Activated T-cell treated with anti-CD3 and anti-CD28 coated beads, Interleukin-2, amount 50 U/mL, for 1 hour (primary cell): ENCODE measurements around the gene NFRKB.

Experiments
- DNase-seq: peaks from one replicate; pipeline ENCODE4 v3.0.0-alpha.2; 2020

The NFRKB gene

GRCh38 chr11:129895126-129896041 is at the start of gene NFRKB:
TSS of gene NFRKB (minus strand) at chr11:129895578. CDS start at chr11:129892849, 2,729 bp downstream.
- peak; percentile 93 for DNase-seq

- DNase-seq = no peak
Measured at GRCh38 chr11:129944696-129945095, 49.3 kb upstream of the NFRKB start.

- no peak for DNase-seq
Measured at GRCh38 chr11:129943036-129943435, 47.7 kb upstream of the NFRKB start.

- DNase-seq = no peak
Measured at GRCh38 chr11:129939510-129939909, 44.1 kb upstream of the NFRKB start.

- DNase-seq = no peak
Measured at GRCh38 chr11:129938764-129939163, 43.4 kb upstream of the NFRKB start.

- no peak for DNase-seq
Measured at GRCh38 chr11:129937592-129938238, 42.3 kb upstream of the NFRKB start.

- no peak for DNase-seq
Measured at GRCh38 chr11:129935723-129936122, 40.3 kb upstream of the NFRKB start.

GRCh38 chr11:129933891-129934290 is 38.5 kb upstream of the NFRKB start:
- DNase-seq = no peak

GRCh38 chr11:129933262-129933661 is 37.9 kb upstream of the NFRKB start:
- no peak for DNase-seq

- DNase-seq = no peak
Measured at GRCh38 chr11:129932381-129933067, 37.1 kb upstream of the NFRKB start.

- DNase-seq = no peak
Measured at GRCh38 chr11:129930743-129931142, 35.4 kb upstream of the NFRKB start.

- DNase-seq = no peak
Measured at GRCh38 chr11:129930296-129930695, 34.9 kb upstream of the NFRKB start.

- no peak for DNase-seq
Measured at GRCh38 chr11:129929721-129930120, 34.3 kb upstream of the NFRKB start.

- no peak for DNase-seq
Measured at GRCh38 chr11:129928923-129929692, 33.7 kb upstream of the NFRKB start.

- no peak for DNase-seq
Measured at GRCh38 chr11:129922674-129923073, 27.3 kb upstream of the NFRKB start.

- no peak for DNase-seq
Measured at GRCh38 chr11:129918361-129918760, 23.0 kb upstream of the NFRKB start.

GRCh38 chr11:129917231-129917630 is 21.9 kb upstream of the NFRKB start:
- DNase-seq = no peak

- DNase-seq = no peak
Measured at GRCh38 chr11:129911298-129911697, 15.9 kb upstream of the NFRKB start.

GRCh38 chr11:129910360-129910759 is 15.0 kb upstream of the NFRKB start:
- no peak for DNase-seq

GRCh38 chr11:129905402-129905801 is 10.0 kb upstream of the NFRKB start:
- DNase-seq = no peak

- DNase-seq = no peak
Measured at GRCh38 chr11:129896062-129896461, 684 bp upstream of the NFRKB start.

GRCh38 chr11:129894278-129895125 is 876 bp downstream of the NFRKB start:
- no peak for DNase-seq
